Uterus (tissue), 4 donors: ENCODE measurements around the gene DDAH2. TPM values are rescaled to one million over a fixed set of nuclear protein-coding genes. Genes with fewer than 3 reads are reported as not detected.
A peak's percentile ranks its signal among the peaks of the same experiment; 100 is the strongest.

Experiments
- DNase-seq, 2 donors: peaks; one replicate each; pipeline ENCODE4 v3.0.0-alpha.2; 2019 to 2020
- H3K27ac ChIP-seq, 2 donors: fragments of 200-600 bp; sonication (generic); 1 replicate in 1 of 2; 2 replicates in 1 of 2; pipeline ENCODE4 v1.5.1; 2016 to 2018
- H3K27me3 ChIP-seq, 2 donors: fragments of 200-600 bp; sonication (generic); one replicate each; pipeline ENCODE4 v1.5.1; 2018 to 2019; ENCODE audit warnings: control low read depth in 1 of 2
- H3K36me3 ChIP-seq, 2 donors: fragments of 200-600 bp; sonication (generic); one replicate each; pipeline ENCODE4 v1.5.1; 2019; ENCODE audit warnings: control low read depth in 1 of 2
- H3K4me1 ChIP-seq, 2 donors: fragments of 200-600 bp; sonication (generic); one replicate each; pipeline ENCODE4 v1.5.1; 2018 to 2019; ENCODE audit warnings: control low read depth in 1 of 2
- H3K4me3 ChIP-seq, 2 donors: fragments of 200-600 bp; sonication (generic); 1 replicate in 1 of 2; 2 replicates in 1 of 2; pipeline ENCODE4 v1.5.1; 2018 to 2019; ENCODE audit warnings: mild to moderate bottlenecking in 1 of 2
- H3K9me3 ChIP-seq, 2 donors: fragments of 200-600 bp; sonication (generic); one replicate each; pipeline ENCODE4 v1.5.1; 2019; ENCODE audit warnings: control low read depth in 1 of 2
- POLR2A ChIP-seq, 2 donors: fragments of 450-650 bp; IDR thresholded peaks; one replicate each; pipeline ENCODE4 v1.6.1; 2016; ENCODE audit warnings: antibody characterized with exemption in 2 of 2, mild to moderate bottlenecking in 1 of 2, moderate library complexity in 1 of 2
- intact Hi-C: fragments of 100-400 bp; cut with DNase I; formaldehyde crosslinking; loops from one replicate; pipeline ENCODE4 v1.15.1; 2023; ENCODE audit warnings: low total_unique reads
- total RNA-seq, 4 donors: library from RNA; depleted of rRNA in 3 of 4; stranded (reverse); fragments of >200 nt in 3 of 4; gene quantifications; one replicate each; pipeline versions ENCODE4 v1.1.0 to v1.2.4, GENCODE V29; 2014 to 2023
- TF ChIP-seq, protein P1 (sequence below), 4 experiments: fragments of 200-600 bp in 2 of 4; fragments of 450-650 bp in 2 of 4; sonication (generic) in 2 of 4; IDR thresholded peaks; one replicate each; pipeline ENCODE4 v1.5.1; 2016 to 2019; ENCODE audit warnings: antibody characterized with exemption in 4 of 4, mild to moderate bottlenecking in 2 of 4, moderate library complexity in 1 of 4
- donor health status: DM: yes; HTN: yes; CAD: no.

Gene DDAH2
- total RNA-seq, 4 donors from 2014 or later, result 97.6 to 240 (median 158) TPM

DNA sequence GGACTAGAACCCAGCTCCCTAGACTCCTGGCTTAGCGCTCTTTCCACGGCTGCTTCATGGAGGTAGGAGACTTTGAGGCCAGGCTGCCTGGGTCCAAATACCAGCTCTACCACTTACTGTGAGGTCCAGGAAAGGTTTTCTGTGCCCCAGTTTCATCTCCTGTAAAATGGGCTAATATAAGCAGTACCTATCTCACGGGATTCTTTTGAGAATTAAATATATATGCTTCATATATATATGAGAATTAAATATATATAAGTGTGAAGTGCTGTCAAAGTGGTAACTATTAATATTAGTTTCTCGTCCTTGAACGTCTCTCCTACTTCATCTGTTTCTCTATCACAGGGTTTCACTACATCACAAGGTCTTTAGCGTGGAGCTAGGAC, 38.0 kb downstream of the DDAH2 start:
- Histone ChIP-seq H3K27ac (peak overlapping the region in 1 of 2 donors; percentile 40), H3K4me1 (no peaks in the 10 kb centered on the region), H3K27me3 (no peaks in the 10 kb centered on the region), H3K4me3 (no peak overlapping the region), H3K9me3 (no peaks in the 10 kb centered on the region), H3K36me3 (no peaks in the 10 kb centered on the region)
- TF ChIP-seq, protein P1, sequence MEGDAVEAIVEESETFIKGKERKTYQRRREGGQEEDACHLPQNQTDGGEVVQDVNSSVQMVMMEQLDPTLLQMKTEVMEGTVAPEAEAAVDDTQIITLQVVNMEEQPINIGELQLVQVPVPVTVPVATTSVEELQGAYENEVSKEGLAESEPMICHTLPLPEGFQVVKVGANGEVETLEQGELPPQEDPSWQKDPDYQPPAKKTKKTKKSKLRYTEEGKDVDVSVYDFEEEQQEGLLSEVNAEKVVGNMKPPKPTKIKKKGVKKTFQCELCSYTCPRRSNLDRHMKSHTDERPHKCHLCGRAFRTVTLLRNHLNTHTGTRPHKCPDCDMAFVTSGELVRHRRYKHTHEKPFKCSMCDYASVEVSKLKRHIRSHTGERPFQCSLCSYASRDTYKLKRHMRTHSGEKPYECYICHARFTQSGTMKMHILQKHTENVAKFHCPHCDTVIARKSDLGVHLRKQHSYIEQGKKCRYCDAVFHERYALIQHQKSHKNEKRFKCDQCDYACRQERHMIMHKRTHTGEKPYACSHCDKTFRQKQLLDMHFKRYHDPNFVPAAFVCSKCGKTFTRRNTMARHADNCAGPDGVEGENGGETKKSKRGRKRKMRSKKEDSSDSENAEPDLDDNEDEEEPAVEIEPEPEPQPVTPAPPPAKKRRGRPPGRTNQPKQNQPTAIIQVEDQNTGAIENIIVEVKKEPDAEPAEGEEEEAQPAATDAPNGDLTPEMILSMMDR (IDR thresholded peaks at IDR 0.05), result no peak
- no peak for TF ChIP-seq POLR2A (IDR thresholded peaks at IDR 0.05)
- intact Hi-C loops, result no loop called here
- no peak for DNase-seq

DNA sequence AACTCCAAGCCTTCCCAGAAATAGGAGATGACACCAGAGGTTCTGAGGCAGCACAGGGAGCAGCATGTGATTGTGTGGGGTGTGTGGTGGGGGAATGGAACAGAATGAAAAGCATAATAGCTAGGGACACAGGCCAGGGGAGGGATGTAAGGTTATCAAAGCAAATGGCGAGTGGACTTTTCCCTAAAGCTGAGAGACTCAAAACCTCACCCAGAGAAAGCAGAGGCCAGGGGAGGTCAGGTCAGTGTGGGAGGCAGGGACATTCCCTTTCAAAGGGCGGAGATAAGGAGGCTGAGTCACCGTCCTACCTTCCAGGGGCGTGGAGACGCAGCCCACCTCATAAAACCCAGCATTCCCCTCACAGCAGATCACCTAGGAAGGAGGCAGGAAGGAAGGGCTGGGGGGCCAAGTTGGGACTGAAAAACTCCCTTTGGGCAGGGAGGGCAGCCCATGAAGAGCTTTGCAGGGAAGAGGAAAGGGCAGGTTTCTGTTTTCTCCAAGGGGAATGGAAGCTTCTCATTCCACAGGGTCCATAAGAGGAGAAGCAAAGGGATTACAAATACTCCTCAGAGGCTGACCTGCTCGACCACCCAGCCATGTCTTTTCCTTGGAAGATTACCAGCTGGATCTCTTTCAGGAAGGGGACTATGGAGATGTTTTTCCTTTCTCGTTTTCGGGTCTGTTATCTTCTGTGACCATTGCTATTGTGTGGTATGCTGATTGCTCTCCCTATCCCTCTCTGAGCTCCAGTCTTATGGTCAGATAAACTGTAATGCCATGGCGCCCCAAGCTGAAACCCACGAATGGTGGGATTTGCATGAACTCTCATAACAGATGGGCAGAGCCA, 38.6 kb downstream of the DDAH2 start:
- DNase-seq, result no peak
- Histone ChIP-seq H3K4me3 (no peak overlapping the region), H3K4me1 (no peaks in the 10 kb centered on the region), H3K27ac (peak overlapping the region; percentile 40 to 44), H3K36me3 (no peaks in the 10 kb centered on the region), H3K9me3 (no peaks in the 10 kb centered on the region), H3K27me3 (no peaks in the 10 kb centered on the region)
- intact Hi-C loops, result no loop called here
- TF ChIP-seq, protein P1 (IDR thresholded peaks at IDR 0.05), result no peak
- TF ChIP-seq POLR2A (IDR thresholded peaks at IDR 0.05), result no peak

- no peak for DNase-seq
- Histone ChIP-seq H3K36me3 (no peaks in the 10 kb centered on the region), H3K4me1 (no peaks in the 10 kb centered on the region), H3K27me3 (no peaks in the 10 kb centered on the region), H3K4me3 (no peak overlapping the region), H3K9me3 (no peaks in the 10 kb centered on the region), H3K27ac (peak overlapping the region; percentile 40 to 44)
- no peak for TF ChIP-seq POLR2A (IDR thresholded peaks at IDR 0.05)
- TF ChIP-seq, protein P1 (IDR thresholded peaks at IDR 0.05), result no peak
- intact Hi-C loops, result no loop called here
Observed at GRCh38 chr6:31689249-31690110, 39.6 kb downstream of the DDAH2 start.

DNA sequence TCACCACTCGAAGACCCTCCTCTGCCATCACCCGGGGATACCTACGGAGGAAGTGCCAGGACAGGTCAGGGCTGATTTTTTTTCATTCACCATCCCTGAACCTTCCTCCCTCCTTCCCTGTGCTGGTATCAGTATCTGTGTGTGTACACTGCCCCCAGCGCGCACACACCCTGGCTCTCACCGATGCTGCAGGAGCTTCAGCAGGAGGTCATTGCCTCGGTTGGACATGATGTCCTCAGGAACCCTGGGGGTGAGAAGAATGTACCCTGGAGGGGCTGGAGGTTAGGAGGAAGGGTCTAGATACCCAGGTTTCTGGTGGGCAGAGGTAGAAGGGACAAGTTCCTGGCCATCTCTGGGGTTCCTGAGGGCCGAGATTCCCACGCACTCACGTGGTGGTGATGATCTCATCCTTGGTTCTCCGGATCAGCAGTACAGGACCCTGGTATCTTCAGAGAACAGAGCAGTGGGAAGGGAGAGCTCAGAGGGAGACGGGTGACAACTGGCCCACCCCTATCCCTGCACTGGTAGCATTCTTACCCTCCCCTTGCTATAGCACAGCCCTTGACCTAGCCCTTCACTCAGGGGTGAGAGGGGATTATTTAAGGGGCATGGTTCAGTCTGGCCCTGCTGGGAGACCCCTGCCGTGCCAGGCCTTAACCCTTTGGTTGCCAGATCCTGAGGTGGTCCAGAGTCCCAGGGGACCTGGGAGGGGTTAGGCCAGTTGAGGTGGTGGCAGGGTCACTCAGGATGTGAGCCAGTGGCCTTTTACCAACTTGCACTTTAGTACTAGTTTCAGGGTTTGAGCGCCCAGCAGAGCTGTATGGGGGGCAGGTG, 41.0 kb downstream of the DDAH2 start:
- no peak overlapping the region for H3K27ac ChIP-seq
- H3K36me3 ChIP-seq, result no peaks in the 10 kb centered on the region
- intact Hi-C loops, result no loop called here
- TF ChIP-seq, protein P1 (IDR thresholded peaks at IDR 0.05), result no peak
- TF ChIP-seq POLR2A (IDR thresholded peaks at IDR 0.05), result no peak
- no peaks in the 10 kb centered on the region for H3K4me1 ChIP-seq
- no peak overlapping the region for H3K4me3 ChIP-seq
- no peaks in the 10 kb centered on the region for H3K27me3 ChIP-seq
- DNase-seq, result no peak
- no peaks in the 10 kb centered on the region for H3K9me3 ChIP-seq
